ENCODE measurements around the gene PPEF2.
A peak's percentile ranks its signal among the peaks of the same experiment; 100 is the strongest.
"Not testable (repeated sequence)": the region's sequence is repeated elsewhere in the genome, so short reads cannot be mapped to it uniquely, and the experiment has no call there.

The PPEF2 gene, protein sequence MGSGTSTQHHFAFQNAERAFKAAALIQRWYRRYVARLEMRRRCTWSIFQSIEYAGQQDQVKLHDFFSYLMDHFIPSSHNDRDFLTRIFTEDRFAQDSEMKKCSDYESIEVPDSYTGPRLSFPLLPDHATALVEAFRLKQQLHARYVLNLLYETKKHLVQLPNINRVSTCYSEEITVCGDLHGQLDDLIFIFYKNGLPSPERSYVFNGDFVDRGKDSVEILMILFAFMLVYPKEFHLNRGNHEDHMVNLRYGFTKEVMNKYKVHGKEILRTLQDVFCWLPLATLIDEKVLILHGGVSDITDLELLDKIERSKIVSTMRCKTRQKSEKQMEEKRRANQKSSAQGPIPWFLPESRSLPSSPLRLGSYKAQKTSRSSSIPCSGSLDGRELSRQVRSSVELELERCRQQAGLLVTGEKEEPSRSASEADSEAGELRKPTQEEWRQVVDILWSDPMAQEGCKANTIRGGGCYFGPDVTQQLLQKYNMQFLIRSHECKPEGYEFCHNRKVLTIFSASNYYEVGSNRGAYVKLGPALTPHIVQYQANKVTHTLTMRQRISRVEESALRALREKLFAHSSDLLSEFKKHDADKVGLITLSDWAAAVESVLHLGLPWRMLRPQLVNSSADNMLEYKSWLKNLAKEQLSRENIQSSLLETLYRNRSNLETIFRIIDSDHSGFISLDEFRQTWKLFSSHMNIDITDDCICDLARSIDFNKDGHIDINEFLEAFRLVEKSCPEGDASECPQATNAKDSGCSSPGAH

DNA sequence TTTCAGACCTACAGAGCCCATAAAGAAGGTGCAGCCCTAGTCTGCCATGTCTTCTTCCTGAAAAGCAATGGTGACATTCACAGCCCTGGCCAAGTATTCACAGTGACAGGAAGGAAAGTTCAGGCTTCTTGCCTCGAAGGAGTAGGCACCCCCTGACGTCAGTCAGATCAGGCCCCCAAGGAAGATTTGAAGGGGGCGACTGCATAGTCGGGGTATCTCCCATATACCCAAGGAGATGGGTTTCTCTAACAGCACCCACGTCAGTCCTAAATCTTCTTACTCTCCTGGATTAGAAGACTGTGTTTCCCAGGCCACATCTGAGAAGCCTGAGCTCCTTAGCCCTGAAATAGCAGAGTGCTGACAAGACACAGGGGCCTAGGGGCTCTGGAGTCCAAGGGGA, at the start of gene PPEF2:
PPEF2 (minus strand) TSS at position 101 of the 400 bp plus-strand sequence. CDS start 6,127 bp downstream, outside the sequence.
- DNase-seq (ENCODE audit: low read depth) = no peak

DNA sequence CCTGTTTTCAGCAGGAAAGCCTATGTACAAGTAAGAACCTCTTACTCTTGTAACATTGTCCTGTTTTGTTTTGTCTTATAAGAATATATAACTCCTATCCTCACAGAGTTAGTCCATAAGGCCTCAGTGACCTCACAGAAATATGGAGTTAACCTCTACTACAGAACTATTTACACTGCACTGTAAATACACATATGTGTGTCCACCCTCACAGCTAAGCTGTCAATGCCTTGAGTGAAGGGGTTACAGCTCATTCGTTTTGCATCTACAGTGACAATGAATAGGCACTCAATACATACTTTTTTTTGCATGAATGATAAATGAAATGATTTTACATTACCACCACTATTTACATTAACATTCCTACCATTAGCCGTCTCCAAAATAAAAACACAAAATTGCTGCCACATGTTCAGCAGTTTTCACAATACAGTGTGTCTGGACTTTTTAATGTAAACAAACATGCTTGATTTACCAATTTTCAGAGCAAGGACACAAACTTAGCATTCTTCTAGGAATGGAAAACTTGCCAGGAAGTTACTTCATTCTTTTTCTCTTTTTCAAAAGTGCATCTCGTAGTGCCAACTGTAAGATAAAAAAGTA, 48.1 kb upstream of the PPEF2 start:
- no peak for DNase-seq (ENCODE audit: low read depth)

DNA sequence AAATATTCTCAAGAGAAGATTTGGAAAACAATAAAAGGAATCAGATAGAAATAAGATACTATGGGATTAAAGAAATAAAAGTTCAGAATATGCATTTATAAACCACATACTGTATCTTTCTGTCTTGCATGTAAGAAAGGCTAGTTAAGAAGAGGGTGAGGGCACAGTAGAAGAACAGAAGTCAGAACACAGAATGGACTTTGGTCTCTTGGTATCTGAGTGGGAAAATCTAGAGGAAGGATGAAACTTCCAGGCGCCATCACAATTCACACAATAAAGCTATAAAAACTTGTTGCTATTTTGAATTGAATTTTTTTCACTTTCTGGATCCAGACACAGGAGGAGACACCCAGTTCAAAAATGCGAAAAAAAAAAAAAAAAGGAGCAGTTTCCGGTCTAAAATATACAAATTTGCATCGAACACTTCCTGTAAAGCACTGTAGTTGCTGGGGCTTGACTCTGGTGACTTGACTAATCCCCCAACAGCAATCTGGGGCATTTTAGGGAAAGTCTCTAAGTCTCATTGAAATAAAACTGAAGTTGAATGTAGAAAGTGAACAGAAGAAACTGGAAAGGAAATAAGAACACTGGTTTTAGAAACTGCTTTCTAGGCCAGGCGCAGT, 46.7 kb upstream of the PPEF2 start:
- DNase-seq (ENCODE audit: low read depth) = no peak

DNA sequence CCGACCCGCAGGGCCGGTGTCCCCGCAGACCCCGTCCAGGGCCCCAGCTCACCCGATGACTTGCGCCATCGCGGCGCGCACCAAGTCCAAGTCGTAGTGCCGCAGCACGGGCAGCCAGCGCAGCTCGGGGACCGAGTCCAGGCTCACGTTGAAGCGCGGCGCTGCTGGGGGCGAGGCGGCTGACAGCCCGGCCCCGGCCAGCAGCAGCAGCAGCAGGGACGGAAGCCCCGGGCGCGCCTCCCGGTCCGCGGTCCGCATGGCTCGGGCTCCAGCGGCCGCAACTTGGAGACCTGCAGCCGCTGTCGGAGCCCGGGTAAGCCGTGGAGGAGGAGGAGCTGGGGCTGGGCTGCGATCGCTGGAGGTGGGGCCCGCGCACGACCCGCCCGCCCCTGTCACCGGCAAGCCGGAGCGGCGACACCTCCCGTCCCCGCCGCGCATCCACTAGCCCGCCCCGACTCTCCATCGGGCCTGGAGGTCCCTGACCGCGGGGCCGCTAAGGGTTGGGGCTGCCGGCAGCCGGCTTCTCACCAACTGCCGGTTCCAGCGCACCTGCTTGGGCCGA, 38.5 kb upstream of the PPEF2 start, which contains the start of gene NAAA:
NAAA (minus strand) TSS at position 322 of the 562 bp plus-strand sequence; CDS start at position 258, 64 bp downstream.
- peak; percentile 69 for DNase-seq (ENCODE audit: low read depth)

DNA sequence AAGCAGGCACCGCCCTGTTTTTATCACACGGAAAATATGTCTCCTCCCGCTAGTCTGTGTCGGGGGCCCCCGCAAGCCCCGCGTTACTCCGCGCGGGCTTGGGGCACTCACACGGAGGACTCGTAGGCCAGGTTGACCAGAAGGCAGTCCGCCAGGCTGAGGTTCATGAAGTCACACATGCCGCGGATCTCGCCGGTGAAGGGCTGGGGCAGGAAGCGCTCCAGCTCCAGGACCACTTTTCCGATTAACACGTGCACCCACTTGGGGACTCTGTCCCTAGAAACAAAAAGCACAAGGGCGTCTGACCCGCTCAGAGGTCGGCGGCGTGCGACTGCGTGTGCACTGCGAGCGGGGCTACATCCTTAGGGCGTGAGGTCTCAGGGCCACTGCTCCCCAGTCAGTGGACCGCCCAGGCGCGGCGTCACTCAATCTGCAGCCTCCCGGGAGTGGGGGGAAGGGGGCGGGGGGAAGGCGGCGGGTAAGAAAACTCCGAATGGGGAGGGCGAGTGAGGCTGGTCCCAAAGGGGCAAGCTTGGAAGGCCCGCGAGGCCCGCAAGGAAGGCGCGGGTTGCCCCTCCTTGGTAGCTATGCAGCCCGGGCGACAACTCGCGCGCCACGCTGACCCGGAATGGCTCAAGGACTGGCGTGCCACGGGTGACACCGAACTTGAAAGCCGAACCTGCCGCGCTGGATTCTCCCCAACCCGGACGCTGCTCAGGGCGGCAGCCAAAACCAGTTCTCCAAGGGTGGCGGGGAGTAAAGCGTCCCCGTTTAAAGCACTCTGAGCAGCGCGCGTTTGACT, 37.8 kb upstream of the PPEF2 start:
- DNase-seq (ENCODE audit: low read depth) = peak; percentile 63

DNA sequence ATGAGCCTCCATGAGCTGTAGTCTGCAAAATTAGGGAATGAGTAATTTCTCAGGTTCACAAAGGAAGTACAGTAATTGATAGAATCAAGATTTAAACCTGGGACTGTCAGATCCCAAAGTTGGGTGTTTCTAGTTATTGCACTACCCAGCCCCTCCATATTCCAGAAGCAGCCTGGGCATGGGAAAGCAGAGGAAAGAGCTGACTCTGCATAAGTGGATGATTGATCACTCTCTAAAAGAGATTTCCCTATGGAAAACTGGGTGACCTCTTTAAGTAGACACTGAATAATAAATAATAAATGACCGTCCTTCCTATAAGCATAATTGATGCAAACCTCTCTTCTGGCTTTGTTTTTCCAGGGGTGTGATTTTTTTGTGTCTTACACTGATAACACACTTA, 33.4 kb upstream of the PPEF2 start:
- no peak for DNase-seq (ENCODE audit: low read depth)

DNA sequence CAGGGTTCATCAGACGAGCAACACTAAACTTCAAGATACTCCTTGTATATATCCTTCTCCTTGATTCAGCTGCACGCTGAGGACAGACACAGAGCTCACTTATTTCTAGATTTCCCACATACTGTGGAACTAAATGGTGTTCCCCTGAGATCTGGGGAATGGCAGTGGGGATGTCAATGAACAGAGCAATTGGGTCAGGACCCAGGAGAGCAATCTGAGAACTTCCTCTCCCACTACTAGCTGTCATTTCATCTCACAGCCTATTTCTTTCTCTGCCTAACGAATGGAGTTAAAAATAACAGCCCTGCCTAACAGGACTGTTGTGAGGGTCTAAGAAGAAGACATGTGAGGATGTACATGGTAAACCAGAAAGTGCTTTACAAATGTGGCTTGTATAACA, 27.9 kb upstream of the PPEF2 start:
- no peak for DNase-seq (ENCODE audit: low read depth)

DNA sequence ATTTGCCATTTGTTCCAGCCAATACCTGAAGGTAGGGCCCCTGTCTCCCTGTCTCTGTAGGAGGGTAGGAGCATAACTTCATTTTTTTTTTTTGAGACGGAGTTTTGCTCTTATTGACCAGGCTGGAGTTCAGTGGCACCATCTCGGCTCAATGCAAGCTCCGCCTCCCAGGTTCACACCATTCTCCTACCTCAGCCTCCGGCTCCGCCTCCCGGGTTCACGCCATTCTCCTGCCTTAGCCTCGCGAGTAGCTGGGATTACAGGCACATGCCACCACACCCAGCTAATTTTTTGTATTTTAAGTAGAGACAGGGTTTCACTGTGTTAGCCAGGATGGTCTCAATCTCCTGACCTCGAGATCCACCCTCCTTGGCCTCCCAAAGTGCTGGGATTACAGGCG, 22.7 kb upstream of the PPEF2 start:
- not testable (repeated sequence) for DNase-seq (ENCODE audit: low read depth)

DNA sequence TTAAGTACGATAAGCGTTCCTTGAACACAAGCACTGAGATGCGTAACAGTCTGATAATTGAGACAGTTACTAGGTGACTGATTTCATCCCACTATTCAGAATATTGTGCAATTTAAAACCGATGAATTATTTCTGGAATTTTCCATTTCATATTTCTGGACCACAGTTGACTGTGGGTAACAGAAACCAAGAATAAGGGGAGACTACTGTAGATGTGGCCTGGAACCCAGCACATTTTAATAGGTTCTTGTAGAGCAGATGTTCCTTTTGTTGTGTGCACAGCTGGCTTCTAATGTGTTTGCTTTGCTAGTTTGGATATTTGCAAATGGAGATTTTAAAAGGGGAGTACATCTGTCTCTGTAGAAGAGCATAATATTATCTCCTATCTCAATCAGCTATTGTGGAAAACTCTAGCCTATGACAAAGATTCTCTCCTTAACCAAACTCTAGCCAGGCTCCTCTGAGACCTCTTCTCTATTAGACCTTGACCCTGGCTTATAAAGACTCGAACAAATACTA, 22.1 kb upstream of the PPEF2 start:
- no peak for DNase-seq (ENCODE audit: low read depth)

DNA sequence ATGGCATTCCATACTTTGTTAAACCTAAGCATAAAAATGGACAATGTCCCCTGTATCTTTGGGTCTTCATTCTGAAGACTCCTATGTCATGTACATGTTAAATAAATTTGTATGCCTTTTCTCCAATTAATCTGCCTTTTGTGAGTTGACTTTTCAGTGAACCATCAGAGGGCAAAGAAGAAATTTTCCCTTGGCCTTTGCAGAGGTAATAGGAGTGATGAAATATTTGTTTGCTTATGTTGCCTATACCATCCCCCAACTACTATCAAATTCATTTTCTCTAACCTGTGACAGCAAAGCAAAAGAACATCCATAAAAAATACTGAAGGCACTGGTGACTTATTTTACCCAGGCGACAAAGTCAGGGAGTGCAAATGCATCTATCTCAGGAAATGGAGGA, 20.3 kb upstream of the PPEF2 start:
- no peak for DNase-seq (ENCODE audit: low read depth)

DNA sequence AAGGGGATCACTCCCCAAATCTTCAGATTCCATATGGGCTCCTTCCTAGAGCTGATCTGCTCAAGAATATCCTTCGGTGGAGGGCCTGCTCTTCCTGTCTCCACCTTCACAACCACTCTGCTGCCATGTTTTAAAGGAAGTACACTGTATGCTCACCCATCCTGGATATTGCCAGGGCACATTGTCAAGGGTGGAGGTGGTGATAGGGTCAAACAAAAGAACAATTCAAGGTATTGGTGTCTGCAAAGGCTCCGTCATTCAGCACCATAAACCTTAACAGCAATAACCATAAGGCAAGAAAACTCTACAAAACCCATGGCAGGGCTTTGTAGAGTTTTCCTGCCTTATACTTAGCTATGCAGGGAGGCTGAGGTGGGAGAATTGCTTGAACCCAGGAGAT, 19.7 kb upstream of the PPEF2 start:
- DNase-seq (ENCODE audit: low read depth) = no peak

DNA sequence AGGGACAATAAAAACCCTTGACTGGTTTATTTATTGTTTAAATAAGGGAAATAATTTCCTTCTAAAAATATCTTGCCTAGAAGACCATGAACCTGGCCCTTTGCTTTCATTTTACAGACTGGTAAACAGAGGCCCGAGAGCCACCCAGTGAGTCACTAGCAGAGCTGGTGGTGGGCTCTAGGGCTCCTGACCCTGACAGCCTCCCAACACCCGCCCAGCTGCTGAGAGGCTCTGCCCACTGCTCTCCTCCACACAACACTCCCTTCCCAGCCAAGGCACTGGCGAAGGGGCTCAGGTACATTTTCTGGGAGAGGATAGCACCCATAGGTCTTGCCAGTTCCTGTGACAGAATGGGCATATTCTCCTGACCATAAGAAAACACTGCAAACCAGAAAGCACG, 18.1 kb upstream of the PPEF2 start:
- no peak for DNase-seq (ENCODE audit: low read depth)

DNA sequence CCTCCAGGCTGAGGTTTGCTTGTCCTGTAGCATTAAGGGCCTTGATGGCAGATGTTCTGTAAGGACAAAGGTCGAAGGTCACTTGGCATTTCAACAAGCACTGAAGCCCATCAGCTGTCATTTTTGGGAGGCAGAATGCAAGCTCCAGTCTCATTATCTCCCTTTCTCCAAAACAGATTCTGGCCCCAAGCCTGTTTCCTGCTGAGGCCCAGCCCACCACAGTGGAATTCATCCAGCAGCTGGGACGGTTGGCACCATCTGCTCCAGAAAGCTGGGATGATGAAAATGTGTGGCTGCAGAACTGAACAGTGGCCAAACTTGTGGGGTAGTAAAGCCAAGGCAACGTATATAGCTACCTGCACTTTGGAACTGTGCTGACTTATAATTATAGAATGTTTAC, 17.7 kb upstream of the PPEF2 start:
- DNase-seq (ENCODE audit: low read depth) = no peak

DNA sequence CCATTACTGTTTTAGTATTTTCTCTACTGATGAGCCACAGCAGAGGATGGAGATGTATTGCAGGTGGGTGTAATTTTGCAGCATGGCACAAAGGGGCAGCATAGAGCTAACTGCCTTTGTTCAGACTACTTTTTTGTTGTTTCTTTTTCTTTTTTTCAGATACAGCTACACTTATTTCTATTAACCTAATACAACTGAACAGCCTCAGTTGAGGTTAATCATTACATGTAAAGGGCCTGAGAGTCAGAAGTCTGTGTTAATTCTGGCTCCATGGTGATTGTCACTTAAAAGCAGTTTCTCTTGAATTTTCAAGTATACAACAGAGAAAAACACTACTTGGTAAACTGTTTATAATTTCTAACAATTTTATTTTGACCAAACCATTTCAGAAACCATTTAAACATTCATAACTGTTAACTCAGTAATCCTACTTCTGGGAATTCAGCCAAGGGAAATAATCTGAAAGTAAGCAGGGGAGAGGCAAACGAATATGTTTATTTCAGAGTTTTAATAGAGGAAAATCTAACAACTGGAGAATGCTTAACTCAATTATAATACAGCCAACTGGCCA, 13.9 kb upstream of the PPEF2 start:
- no peak for DNase-seq (ENCODE audit: low read depth)

DNA sequence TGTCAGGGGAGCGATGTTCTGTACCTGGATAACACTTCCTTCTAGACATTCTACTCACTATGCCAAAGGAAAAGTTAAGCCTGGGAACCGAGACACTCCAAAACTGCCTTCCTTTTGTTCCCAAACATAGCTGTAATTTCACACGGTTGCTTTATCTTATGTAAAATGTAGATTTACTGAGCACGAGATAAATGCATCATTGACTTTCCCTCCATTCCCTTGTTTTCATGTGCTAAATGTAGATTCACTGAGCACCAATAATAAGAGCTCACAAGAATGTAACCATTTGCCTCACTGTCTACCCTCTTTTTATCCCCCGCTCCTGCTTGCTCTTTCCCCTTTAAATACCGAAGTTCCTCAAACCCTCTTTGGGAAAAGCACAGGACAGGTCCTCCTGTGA, 10.7 kb upstream of the PPEF2 start:
- no peak for DNase-seq (ENCODE audit: low read depth)

DNA sequence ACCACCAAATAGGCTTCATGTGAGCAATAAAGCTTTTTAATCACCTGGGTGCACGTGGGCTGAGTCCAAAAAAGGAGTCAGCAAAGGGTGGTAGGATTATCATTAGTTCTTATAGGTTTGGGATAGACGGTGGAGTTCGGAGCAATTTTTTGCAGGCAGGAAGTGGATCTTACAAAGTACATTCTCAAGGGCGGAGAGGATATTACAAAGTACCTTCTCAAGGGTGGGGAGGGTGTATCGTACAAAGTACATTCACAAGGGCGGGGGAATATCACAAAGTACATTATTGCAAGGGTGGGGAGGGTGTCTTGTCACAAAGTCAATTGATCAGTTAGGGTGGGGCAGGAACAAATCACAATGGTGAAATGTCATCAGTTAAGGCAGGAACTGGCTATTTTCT, 8.6 kb upstream of the PPEF2 start:
- DNase-seq (ENCODE audit: low read depth) = not testable (repeated sequence)

DNA sequence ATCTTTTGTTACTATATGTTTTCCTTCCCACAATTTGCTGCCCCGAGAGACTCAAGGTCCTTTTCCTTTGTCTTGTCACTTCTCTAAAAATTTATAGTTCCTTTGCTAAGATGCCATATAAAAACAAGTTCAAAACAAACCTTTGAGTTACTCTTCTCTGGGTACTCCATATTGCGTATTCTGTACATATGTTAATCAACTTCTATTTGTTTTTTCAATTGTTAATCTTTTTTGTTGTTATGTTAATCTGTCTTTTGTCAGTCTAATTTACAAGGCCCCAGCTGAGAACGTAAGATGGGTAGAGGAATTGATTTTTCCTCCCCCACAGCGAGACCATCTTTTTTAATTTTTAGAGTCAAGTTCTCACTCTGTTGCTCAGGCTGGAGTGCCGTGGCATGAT, 7.2 kb upstream of the PPEF2 start:
- no peak for DNase-seq (ENCODE audit: low read depth)

DNA sequence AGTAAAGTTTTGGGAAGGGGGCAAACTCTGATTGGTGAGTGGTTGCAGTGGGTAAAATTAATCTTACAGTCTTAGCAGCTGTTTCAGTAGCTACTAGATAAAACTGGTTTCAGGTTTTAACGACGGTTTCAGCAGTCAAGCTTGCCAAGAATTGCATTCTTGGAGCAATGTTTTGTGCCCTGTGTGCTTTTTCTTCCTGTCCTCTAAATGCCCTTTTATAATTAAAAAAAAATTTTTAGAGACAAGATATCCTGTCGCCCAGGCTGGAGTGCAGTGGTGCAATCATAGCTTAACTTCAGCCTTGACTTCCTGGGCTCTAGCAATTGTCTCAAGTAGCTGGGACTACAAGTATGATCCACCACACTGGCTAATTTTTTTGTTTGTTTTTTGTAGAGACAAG, 6.3 kb upstream of the PPEF2 start:
- DNase-seq (ENCODE audit: low read depth) = no peak

DNA sequence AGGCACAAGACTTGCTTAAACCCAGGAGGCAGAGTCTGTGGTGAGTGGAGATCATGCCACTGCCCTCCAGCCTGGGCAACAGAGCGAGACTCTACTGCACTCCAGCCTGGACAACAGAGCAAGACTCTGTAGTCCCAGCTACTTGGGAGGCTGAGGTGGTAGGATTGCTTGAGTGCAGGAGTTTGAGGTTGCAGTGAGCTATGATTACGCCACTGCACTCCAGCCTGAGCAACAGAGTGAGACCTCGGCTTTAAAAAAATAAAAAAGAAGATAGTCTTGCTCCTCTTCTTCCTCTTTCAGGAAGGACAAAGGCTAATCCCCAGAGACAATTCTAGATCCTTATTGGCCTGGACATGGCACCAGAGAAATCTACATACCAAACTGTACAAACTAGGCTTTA, 5.7 kb upstream of the PPEF2 start:
- DNase-seq (ENCODE audit: low read depth) = no peak

DNA sequence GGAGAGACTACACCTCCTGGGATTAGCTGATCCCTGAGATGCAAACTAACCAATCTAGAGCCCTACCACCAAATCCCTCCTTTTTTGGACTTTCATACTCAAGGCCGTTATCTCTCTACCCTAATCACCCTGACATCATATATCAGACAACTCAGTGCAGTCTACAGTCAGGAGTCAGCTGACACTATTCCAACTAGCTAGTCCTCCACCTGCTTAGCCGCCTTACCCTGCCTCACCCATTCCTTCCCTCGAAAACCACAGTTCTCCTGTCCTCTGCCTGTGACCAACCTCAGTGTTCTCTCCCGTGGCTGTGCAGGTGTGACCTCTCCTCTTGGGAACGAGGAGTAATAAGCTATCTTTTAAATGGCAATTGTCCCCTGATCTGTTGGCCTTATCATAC, 1.8 kb upstream of the PPEF2 start:
- DNase-seq (ENCODE audit: low read depth) = no peak

DNA sequence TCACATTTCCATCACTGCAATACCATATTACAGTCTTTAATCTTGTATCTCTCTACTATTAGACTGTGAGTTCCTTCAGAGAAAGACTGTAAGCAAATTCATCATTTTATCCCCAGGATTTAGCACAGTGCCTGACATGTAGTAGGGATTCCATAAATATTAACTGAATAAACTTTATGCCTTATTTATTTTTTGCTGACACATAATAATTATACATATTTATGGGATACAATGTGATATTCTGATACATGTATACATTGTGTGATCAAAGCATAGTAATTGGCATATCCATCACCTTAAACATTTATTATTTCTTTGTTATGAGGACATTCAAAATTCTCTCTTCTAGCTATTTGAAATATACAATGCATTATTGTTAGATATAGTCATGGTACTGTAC, 3.7 kb downstream of the PPEF2 start:
- no peak for DNase-seq (ENCODE audit: low read depth)
